Measurements from ENCODE around the gene SBSN. TPM values are rescaled to one million over a fixed set of nuclear protein-coding genes. Genes with fewer than 3 reads are reported as not detected.

The SBSN gene
- total and polyA plus RNA-seq, 4 donors, result 0.08 to 0.39 (median 0.09) TPM; not detected in 1

DNA sequence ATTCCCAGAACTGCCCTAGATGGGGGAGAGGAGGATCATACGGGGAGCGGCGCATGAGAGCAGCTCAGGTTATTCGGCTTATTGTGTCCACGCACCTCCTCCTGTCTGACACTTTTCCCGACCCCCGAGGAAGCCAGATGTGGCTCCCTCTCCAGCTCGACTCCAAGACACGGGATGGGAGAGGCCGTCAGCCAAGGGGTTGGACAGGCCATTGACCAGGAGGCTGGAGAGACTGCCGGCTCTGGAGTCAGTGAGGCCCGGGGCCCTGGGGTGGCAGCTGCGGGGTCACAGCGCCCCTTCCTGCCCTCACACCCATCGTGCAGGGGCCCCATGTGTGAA, 17.5 kb downstream of the SBSN start:
- ATAC-seq (ENCODE audit: insufficient read depth, low FRiP score), result no peak
- TF ChIP-seq, protein P1, sequence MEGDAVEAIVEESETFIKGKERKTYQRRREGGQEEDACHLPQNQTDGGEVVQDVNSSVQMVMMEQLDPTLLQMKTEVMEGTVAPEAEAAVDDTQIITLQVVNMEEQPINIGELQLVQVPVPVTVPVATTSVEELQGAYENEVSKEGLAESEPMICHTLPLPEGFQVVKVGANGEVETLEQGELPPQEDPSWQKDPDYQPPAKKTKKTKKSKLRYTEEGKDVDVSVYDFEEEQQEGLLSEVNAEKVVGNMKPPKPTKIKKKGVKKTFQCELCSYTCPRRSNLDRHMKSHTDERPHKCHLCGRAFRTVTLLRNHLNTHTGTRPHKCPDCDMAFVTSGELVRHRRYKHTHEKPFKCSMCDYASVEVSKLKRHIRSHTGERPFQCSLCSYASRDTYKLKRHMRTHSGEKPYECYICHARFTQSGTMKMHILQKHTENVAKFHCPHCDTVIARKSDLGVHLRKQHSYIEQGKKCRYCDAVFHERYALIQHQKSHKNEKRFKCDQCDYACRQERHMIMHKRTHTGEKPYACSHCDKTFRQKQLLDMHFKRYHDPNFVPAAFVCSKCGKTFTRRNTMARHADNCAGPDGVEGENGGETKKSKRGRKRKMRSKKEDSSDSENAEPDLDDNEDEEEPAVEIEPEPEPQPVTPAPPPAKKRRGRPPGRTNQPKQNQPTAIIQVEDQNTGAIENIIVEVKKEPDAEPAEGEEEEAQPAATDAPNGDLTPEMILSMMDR (IDR thresholded peaks at IDR 0.05; ENCODE audit: control extremely low read depth, extremely low read depth), result no peak
- peaks cover 0 to 12% (median 7%) of the 10 kb centered on the region in 3 donors for H3K27me3 ChIP-seq (ENCODE audit: control insufficient read depth in 3 of 3, insufficient read depth in 3 of 3, low read length in 2 of 3)
- peak overlapping the region in 1 of 2 donors; percentile 87 for H3K27ac ChIP-seq (ENCODE audit: low read depth in 1 of 2, low read length in 1 of 2)
- no peak overlapping the region for H3K9ac ChIP-seq (ENCODE audit: insufficient read depth in 1 of 2, low read length in 2 of 2)
- WGBS, 2 donors, result 8 to 9% methylated on average over 15 of the region's 15 CpGs
- H3K4me3 ChIP-seq, result no peak overlapping the region
- no peaks in the 10 kb centered on the region for H3K36me3 ChIP-seq (ENCODE audit: control insufficient read depth in 4 of 4, insufficient read depth in 4 of 4, low read length in 4 of 4)
- no peaks in the 10 kb centered on the region for H3K9me3 ChIP-seq (ENCODE audit: control insufficient read depth in 4 of 4, insufficient read depth in 3 of 4, low read length in 3 of 4)
- peaks cover 0 to 13% (median 0%) of the 10 kb centered on the region in 5 donors for H3K4me1 ChIP-seq (ENCODE audit: control insufficient read depth in 5 of 5, insufficient read depth in 5 of 5, low read length in 5 of 5)
- no peak for DNase-seq

DNA sequence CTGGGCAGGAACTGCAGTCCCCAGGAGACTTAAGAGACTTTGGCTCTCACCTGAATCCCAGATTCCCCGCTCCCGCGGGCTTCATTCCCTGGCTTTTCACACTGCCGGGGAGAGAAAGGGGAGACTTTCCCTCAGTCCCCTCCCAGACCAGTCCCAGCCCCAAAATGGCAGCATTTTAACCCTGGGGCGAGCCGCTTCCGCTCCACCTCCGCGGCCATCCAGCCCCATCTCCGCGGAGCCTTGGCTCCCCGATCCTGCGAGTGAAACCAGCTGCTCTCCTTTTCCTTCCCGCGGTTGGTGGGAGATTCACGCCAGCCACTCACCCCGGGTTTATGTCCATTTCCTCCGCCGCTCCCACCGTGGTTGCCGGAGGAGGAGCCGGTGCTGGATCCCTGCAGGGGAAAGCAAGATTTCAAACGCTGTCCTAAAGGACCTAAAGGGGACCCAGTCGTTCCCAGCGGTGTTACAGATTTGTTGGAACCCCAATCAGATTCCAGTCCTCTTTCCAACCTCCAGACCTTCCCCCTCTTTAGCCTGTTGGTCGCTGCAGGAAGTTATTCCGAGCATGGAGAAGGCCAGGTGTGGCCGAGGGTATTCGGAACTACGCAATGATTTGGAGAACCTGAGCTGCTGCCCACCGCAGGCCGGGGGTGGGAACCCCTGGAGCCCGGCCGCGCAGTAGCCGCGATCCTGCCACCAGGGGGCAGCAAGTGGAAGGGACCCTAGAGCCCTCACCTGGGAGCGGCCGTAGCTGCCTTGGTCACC, 18.1 kb downstream of the SBSN start:
- TF ChIP-seq, protein P1 (IDR thresholded peaks at IDR 0.05; ENCODE audit: control extremely low read depth, extremely low read depth), result peak; percentile 63
- Histone ChIP-seq H3K9ac (ENCODE audit: insufficient read depth in 1 of 2, low read length in 2 of 2) (peak overlapping the region; percentile 84 to 93), H3K27ac (ENCODE audit: low read depth in 1 of 2, low read length in 1 of 2) (peak overlapping the region in 1 of 2 donors; percentile 87), H3K4me1 (ENCODE audit: control insufficient read depth in 5 of 5, insufficient read depth in 5 of 5, low read length in 5 of 5) (peaks cover 0 to 13% (median 0%) of the 10 kb centered on the region in 5 donors), H3K27me3 (ENCODE audit: control insufficient read depth in 3 of 3, insufficient read depth in 3 of 3, low read length in 2 of 3) (peaks cover 0 to 12% (median 7%) of the 10 kb centered on the region in 3 donors), H3K36me3 (ENCODE audit: control insufficient read depth in 4 of 4, insufficient read depth in 4 of 4, low read length in 4 of 4) (no peaks in the 10 kb centered on the region), H3K9me3 (ENCODE audit: control insufficient read depth in 4 of 4, insufficient read depth in 3 of 4, low read length in 3 of 4) (no peaks in the 10 kb centered on the region), H3K4me3 (peak overlapping the region; percentile 32)
- DNase-seq (peak; percentile 82 to 87 (median 82)), ATAC-seq (ENCODE audit: insufficient read depth, low FRiP score) (peak; percentile 77)
- WGBS, 2 donors, result 0 to 1% methylated on average over 39 of the region's 39 CpGs

DNA sequence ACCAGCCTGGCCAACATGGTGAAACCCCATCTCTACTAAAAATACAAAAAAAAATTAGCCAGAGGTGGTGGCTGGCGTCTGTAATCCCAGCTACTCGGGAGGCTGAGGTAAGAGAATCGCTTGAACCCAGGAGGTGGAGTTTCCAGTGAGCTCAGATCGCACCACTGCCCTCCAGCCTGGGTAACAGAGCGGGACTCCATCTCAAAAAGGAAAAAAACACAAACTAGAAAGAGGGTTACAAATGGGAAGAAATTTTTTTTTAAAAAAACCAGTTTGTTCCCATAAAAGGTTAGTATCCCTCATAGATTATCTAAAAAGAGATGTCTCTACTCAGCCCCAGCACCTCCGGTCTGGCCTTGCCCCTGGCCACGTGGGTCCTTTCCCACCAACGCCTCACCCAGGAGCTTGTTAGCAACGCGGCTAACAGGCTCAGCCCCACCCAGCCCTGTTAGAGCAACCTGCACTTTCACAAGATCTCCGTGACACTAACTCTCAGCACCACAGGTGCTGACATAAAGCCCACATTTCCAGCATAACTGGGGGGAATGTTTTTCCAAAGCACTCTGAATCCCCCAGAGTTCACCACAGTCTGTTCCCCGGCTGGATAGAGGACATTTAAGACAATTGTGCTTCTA, 19.0 kb downstream of the SBSN start:
- TF ChIP-seq, protein P1 (IDR thresholded peaks at IDR 0.05; ENCODE audit: control extremely low read depth, extremely low read depth), result no peak
- peak overlapping the region; percentile 84 to 93 for H3K9ac ChIP-seq (ENCODE audit: insufficient read depth in 1 of 2, low read length in 2 of 2)
- 24 to 29% methylated on average over 12 of the region's 12 CpGs for WGBS, 2 donors
- H3K36me3 ChIP-seq (ENCODE audit: control insufficient read depth in 4 of 4, insufficient read depth in 4 of 4, low read length in 4 of 4), result no peaks in the 10 kb centered on the region
- no peak overlapping the region for H3K4me3 ChIP-seq
- peaks cover 0 to 13% (median 0%) of the 10 kb centered on the region in 5 donors for H3K4me1 ChIP-seq (ENCODE audit: control insufficient read depth in 5 of 5, insufficient read depth in 5 of 5, low read length in 5 of 5)
- H3K27ac ChIP-seq (ENCODE audit: low read depth in 1 of 2, low read length in 1 of 2), result peak overlapping the region in 1 of 2 donors; percentile 87
- DNase-seq (peak; percentile 25 to 47 (median 43)), ATAC-seq (ENCODE audit: insufficient read depth, low FRiP score) (no peak)
- no peaks in the 10 kb centered on the region for H3K9me3 ChIP-seq (ENCODE audit: control insufficient read depth in 4 of 4, insufficient read depth in 3 of 4, low read length in 3 of 4)
- H3K27me3 ChIP-seq (ENCODE audit: control insufficient read depth in 3 of 3, insufficient read depth in 3 of 3, low read length in 2 of 3), result peaks cover 0 to 12% (median 7%) of the 10 kb centered on the region in 3 donors

Measured in lung (tissue), 12 donors.